Tibial nerve (tissue), 4 donors: ENCODE data around the gene SDK1.

Source experiments
- EP300 ChIP-seq, 2 donors: sonication (generic); formaldehyde crosslinking; IDR thresholded peaks; one replicate each; pipeline ENCODE4 v1.6.1; 2017; ENCODE audit warnings: antibody characterized with exemption in 2 of 2, mild to moderate bottlenecking in 1 of 2
- POLR2A ChIP-seq, 2 donors: fragments of 450-650 bp; IDR thresholded peaks; one replicate each; pipeline ENCODE4 v1.6.1; 2017; ENCODE audit warnings: antibody characterized with exemption in 2 of 2, mild to moderate bottlenecking in 2 of 2, moderate library complexity in 2 of 2
- TF ChIP-seq, protein P1 (sequence below), 5 experiments: fragments of 200-600 bp in 3 of 5; fragments of 450-650 bp in 2 of 5; sonication (generic) in 3 of 5; IDR thresholded peaks; one replicate each; pipeline ENCODE4 v1.5.1; 2016 to 2019; ENCODE audit warnings: antibody characterized with exemption in 5 of 5, mild to moderate bottlenecking in 3 of 5, moderate library complexity in 2 of 5

DNA sequence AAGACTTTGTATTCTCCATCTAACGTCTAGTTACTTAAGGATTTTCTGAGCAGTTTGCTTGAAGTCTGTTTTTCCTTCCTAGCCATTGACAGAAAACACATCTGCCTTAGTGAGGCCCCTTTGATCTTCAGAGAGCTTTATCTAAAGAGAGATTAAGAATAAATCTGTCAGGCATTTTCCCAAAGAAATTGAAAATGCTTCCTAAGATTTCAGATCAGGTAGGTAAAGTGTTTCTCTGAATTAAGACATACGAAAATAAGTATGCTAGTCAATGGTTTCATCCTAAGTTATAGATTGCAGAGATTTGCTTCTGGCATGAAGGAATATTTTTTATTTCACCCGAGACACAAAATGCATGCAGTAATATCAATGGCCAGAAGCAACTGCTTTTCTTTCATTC lies 168.6 kb downstream of the SDK1 start:
- TF ChIP-seq, protein P1, sequence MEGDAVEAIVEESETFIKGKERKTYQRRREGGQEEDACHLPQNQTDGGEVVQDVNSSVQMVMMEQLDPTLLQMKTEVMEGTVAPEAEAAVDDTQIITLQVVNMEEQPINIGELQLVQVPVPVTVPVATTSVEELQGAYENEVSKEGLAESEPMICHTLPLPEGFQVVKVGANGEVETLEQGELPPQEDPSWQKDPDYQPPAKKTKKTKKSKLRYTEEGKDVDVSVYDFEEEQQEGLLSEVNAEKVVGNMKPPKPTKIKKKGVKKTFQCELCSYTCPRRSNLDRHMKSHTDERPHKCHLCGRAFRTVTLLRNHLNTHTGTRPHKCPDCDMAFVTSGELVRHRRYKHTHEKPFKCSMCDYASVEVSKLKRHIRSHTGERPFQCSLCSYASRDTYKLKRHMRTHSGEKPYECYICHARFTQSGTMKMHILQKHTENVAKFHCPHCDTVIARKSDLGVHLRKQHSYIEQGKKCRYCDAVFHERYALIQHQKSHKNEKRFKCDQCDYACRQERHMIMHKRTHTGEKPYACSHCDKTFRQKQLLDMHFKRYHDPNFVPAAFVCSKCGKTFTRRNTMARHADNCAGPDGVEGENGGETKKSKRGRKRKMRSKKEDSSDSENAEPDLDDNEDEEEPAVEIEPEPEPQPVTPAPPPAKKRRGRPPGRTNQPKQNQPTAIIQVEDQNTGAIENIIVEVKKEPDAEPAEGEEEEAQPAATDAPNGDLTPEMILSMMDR (IDR thresholded peaks at IDR 0.05), result no peak
- no peak for TF ChIP-seq POLR2A (IDR thresholded peaks at IDR 0.05)
- no peak for TF ChIP-seq EP300 (IDR thresholded peaks at IDR 0.05)
